SK-N-SH treated with all-trans-retinoic acid at 6 μM for 48 hours (cell line): ENCODE measurements around the gene NPEPL1.

Source experiments
- ATAC-seq: fragments of 200-7000 bp; cut with Tn5 transposase; 3 replicates; pipeline ENCODE4 v1.9.1; 2020; ENCODE audit warnings: mild to moderate bottlenecking, moderate library complexity
- BACH2 ChIP-seq: fragments of 250-450 bp; sonication (Bioruptor Pico); IDR thresholded peaks from 2 replicates; pipeline ENCODE4 v1.9.0; 2021; ENCODE audit warnings: mild to moderate bottlenecking, borderline replicate concordance
- ESRRG ChIP-seq: fragments of 250-450 bp; sonication (Bioruptor Pico); IDR thresholded peaks from 2 replicates; pipeline ENCODE4 v1.6.1; 2021; ENCODE audit warnings: mild to moderate bottlenecking
- ISL1 ChIP-seq: fragments of 250-450 bp; sonication (Bioruptor Pico); IDR thresholded peaks from 2 replicates; pipeline ENCODE4 v2.1.2; 2022; ENCODE audit warnings: mild to moderate bottlenecking, moderate library complexity
- OSR1 ChIP-seq: fragments of 250-450 bp; sonication (Bioruptor Pico); IDR thresholded peaks from 2 replicates; pipeline ENCODE4 v1.8.0; 2022; ENCODE audit warnings: moderate library complexity, mild to moderate bottlenecking, inconsistent platforms
- RARB ChIP-seq: fragments of 250-450 bp; sonication (Bioruptor Pico); IDR thresholded peaks from 2 replicates; pipeline ENCODE4 v1.8.0; 2021; ENCODE audit warnings: mild to moderate bottlenecking, moderate library complexity
- SNAI2 ChIP-seq: fragments of 250-450 bp; sonication (Bioruptor Pico); IDR thresholded peaks from 2 replicates; pipeline ENCODE4 v1.5.0; 2020; ENCODE audit warnings: mild to moderate bottlenecking, moderate library complexity
- TCF4 ChIP-seq: fragments of 250-450 bp; sonication (Bioruptor Pico); IDR thresholded peaks from 2 replicates; pipeline ENCODE4 v1.8.0; 2021; ENCODE audit warnings: mild to moderate bottlenecking, moderate library complexity, borderline replicate concordance
- ZC3H10 ChIP-seq: fragments of 250-450 bp; sonication (Bioruptor Pico); IDR thresholded peaks from 2 replicates; pipeline ENCODE4 v1.5.1; 2021; ENCODE audit warnings: mild to moderate bottlenecking, moderate library complexity
- ZFP3 ChIP-seq: fragments of 250-450 bp; sonication (Bioruptor Pico); IDR thresholded peaks from 2 replicates; pipeline ENCODE4 v1.5.0; 2020; ENCODE audit warnings: mild to moderate bottlenecking, moderate library complexity
- TF ChIP-seq, protein P1 (sequence below): fragments of 250-450 bp; sonication (Bioruptor Pico); IDR thresholded peaks from 2 replicates; pipeline ENCODE4 v1.5.0; 2020; ENCODE audit warnings: mild to moderate bottlenecking, moderate library complexity
- TF ChIP-seq, protein P2 (sequence below): fragments of 250-450 bp; sonication (Bioruptor Pico); IDR thresholded peaks from 2 replicates; pipeline ENCODE4 v1.5.1; 2021; ENCODE audit warnings: mild to moderate bottlenecking, moderate library complexity
- TF ChIP-seq, protein P3 (sequence below): fragments of 250-450 bp; sonication (Bioruptor Pico); IDR thresholded peaks from 2 replicates; pipeline ENCODE4 v1.8.0; 2021; ENCODE audit warnings: low read depth, mild to moderate bottlenecking, moderate library complexity, borderline replicate concordance
- TF ChIP-seq, protein P4 (sequence below): fragments of 250-450 bp; sonication (Bioruptor Pico); IDR thresholded peaks from 2 replicates; pipeline ENCODE4 v1.8.0; 2020; ENCODE audit warnings: mild to moderate bottlenecking, moderate library complexity, borderline replicate concordance
- TF ChIP-seq, protein P5 (sequence below): fragments of 250-450 bp; sonication (Bioruptor Pico); IDR thresholded peaks from 2 replicates; pipeline ENCODE4 v1.5.1; 2020; ENCODE audit warnings: low read depth, mild to moderate bottlenecking, moderate library complexity

The NPEPL1 gene

DNA sequence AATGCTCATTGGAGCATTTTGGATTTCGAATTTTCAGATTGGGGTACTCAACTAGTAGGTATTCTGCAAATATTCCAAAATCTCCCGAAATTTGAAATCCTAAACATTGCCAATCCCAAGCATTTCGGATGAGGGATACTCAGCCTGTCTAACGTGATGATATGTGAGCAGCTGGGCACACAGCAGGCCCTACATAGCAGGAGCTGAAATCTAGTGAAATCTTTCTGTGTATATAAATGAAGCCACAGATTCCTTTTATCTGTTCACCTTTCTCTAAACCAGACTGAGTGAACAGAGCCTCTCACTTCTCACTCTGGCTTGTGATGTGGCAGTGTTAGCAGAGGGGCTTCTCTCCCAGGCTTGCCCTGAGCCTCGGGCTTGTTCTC lies 23.7 kb upstream of the NPEPL1 start:
- TF ChIP-seq ZFP3 (CRISPR knock-in tag) = no peak
- TF ChIP-seq, protein P1, sequence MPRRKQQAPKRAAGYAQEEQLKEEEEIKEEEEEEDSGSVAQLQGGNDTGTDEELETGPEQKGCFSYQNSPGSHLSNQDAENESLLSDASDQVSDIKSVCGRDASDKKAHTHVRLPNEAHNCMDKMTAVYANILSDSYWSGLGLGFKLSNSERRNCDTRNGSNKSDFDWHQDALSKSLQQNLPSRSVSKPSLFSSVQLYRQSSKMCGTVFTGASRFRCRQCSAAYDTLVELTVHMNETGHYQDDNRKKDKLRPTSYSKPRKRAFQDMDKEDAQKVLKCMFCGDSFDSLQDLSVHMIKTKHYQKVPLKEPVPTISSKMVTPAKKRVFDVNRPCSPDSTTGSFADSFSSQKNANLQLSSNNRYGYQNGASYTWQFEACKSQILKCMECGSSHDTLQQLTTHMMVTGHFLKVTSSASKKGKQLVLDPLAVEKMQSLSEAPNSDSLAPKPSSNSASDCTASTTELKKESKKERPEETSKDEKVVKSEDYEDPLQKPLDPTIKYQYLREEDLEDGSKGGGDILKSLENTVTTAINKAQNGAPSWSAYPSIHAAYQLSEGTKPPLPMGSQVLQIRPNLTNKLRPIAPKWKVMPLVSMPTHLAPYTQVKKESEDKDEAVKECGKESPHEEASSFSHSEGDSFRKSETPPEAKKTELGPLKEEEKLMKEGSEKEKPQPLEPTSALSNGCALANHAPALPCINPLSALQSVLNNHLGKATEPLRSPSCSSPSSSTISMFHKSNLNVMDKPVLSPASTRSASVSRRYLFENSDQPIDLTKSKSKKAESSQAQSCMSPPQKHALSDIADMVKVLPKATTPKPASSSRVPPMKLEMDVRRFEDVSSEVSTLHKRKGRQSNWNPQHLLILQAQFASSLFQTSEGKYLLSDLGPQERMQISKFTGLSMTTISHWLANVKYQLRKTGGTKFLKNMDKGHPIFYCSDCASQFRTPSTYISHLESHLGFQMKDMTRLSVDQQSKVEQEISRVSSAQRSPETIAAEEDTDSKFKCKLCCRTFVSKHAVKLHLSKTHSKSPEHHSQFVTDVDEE = no peak
- TF ChIP-seq, protein P2, sequence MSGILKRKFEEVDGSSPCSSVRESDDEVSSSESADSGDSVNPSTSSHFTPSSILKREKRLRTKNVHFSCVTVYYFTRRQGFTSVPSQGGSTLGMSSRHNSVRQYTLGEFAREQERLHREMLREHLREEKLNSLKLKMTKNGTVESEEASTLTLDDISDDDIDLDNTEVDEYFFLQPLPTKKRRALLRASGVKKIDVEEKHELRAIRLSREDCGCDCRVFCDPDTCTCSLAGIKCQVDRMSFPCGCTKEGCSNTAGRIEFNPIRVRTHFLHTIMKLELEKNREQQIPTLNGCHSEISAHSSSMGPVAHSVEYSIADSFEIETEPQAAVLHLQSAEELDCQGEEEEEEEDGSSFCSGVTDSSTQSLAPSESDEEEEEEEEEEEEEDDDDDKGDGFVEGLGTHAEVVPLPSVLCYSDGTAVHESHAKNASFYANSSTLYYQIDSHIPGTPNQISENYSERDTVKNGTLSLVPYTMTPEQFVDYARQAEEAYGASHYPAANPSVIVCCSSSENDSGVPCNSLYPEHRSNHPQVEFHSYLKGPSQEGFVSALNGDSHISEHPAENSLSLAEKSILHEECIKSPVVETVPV (CRISPR knock-in tag) = no peak
- ATAC-seq = no peak; the same call in 2 of the 3 replicates

DNA sequence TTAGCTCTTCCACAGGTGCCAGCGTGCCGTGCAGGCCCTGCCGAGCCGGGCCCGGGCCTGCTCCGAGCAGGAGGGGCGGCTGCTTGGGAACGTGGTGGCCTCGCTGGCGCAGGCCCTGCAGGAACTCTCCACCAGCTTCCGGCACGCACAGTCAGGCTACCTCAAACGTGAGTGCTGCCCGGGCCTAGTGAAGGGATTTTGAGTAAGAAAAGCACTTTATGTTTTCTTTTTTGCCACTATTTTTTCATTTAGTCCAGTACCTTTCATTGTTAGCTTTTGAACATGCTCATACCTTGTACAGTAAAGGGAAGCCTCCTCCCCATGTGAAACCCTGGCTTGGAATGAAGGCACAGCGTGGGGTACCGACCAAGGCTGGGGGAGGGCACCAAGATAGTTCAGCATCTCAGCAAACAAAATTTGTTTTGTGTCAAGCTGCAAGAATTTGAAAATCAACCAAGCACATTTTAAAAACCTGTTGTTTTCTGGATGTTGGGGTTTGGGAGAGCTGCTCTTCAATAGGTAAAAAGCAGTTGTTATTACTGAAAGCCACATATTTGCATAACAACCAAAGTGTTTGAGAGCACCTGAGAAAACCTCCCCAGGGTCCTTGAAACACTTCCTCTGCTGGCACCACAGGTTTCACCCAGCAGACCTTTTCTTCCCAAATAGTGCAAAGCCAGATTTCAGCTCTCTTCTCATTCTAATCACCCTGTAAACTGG lies 23.2 kb upstream of the NPEPL1 start:
- no peak for ATAC-seq
- TF ChIP-seq, protein P1 = no peak
- TF ChIP-seq ZC3H10 = no peak
- no peak for TF ChIP-seq RARB (CRISPR knock-in tag)

DNA sequence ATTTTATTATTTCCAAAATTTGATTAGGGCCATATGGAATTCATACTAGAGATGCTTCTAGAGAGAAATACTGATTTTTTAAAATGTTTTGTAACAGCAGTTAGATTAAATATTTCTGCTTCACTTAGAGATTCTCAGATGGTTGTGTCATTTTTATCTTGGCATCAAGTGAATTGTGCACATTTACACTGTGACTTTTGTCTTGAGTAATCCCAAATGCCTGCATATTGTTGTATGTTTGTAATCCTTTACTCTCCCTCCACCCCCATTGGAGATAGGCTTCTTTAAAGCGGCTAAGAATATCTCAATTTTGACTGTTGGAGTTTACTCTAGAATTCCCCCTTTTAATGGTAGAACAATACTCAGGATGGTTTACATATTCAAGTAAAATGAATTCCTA lies 22.5 kb upstream of the NPEPL1 start:
- no peak; the same call in 2 of the 3 replicates for ATAC-seq
- TF ChIP-seq ISL1 (CRISPR knock-in tag) (peak; percentile 28; the same call in 1 of the 2 replicates), ESRRG (no peak)
- TF ChIP-seq, all 23 proteins: peak for 1

DNA sequence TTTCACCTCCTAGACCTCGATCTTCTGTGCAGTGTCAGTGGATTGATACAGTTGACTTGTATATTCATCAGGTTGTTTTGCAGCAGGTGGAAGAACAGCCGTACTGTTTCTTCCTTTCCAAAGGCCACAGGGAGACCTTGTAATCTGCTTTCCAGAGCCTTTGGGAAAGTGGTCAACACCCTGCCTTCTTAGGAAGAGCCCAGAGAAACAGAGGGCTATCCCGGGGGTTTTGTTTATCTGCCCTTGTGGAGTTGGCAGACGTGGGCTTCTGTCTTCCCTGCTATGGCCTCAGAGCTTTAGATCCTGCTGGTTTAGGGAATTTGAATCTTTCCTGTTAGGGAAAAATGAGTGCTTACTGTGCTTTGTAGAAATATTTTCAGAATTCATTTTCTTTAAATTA lies 21.9 kb upstream of the NPEPL1 start:
- no peak for TF ChIP-seq OSR1 (CRISPR knock-in tag)
- TF ChIP-seq, protein P3, sequence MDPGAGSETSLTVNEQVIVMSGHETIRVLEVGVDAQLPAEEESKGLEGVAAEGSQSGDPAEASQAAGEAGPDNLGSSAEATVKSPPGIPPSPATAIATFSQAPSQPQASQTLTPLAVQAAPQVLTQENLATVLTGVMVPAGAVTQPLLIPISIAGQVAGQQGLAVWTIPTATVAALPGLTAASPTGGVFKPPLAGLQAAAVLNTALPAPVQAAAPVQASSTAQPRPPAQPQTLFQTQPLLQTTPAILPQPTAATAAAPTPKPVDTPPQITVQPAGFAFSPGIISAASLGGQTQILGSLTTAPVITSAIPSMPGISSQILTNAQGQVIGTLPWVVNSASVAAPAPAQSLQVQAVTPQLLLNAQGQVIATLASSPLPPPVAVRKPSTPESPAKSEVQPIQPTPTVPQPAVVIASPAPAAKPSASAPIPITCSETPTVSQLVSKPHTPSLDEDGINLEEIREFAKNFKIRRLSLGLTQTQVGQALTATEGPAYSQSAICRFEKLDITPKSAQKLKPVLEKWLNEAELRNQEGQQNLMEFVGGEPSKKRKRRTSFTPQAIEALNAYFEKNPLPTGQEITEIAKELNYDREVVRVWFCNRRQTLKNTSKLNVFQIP (CRISPR knock-in tag) = no peak
- TF ChIP-seq, protein P2 (CRISPR knock-in tag) = no peak
- TF ChIP-seq, protein P4, sequence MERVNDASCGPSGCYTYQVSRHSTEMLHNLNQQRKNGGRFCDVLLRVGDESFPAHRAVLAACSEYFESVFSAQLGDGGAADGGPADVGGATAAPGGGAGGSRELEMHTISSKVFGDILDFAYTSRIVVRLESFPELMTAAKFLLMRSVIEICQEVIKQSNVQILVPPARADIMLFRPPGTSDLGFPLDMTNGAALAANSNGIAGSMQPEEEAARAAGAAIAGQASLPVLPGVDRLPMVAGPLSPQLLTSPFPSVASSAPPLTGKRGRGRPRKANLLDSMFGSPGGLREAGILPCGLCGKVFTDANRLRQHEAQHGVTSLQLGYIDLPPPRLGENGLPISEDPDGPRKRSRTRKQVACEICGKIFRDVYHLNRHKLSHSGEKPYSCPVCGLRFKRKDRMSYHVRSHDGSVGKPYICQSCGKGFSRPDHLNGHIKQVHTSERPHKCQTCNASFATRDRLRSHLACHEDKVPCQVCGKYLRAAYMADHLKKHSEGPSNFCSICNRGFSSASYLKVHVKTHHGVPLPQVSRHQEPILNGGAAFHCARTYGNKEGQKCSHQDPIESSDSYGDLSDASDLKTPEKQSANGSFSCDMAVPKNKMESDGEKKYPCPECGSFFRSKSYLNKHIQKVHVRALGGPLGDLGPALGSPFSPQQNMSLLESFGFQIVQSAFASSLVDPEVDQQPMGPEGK = no peak
- TF ChIP-seq, protein P5, sequence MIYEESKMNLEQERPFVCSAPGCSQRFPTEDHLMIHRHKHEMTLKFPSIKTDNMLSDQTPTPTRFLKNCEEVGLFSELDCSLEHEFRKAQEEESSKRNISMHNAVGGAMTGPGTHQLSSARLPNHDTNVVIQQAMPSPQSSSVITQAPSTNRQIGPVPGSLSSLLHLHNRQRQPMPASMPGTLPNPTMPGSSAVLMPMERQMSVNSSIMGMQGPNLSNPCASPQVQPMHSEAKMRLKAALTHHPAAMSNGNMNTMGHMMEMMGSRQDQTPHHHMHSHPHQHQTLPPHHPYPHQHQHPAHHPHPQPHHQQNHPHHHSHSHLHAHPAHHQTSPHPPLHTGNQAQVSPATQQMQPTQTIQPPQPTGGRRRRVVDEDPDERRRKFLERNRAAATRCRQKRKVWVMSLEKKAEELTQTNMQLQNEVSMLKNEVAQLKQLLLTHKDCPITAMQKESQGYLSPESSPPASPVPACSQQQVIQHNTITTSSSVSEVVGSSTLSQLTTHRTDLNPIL (CRISPR knock-in tag) = no peak
- no peak for TF ChIP-seq SNAI2 (CRISPR knock-in tag)
- no peak for TF ChIP-seq ZC3H10
- no peak for TF ChIP-seq BACH2 (CRISPR knock-in tag)
- TF ChIP-seq, protein P1 = no peak
- TF ChIP-seq ZFP3 (CRISPR knock-in tag) = no peak
- TF ChIP-seq TCF4 (CRISPR knock-in tag) = no peak
- no peak for ATAC-seq
